Hepatocyte (in vitro differentiated cells): Measurements from ENCODE around the gene SKAP2. TPM values are rescaled to one million over a fixed set of nuclear protein-coding genes. Genes with fewer than 3 reads are reported as not detected.

ENCODE experiments used
- DNase-seq: peaks from one replicate; pipeline ENCODE4 v3.0.0-alpha.2; 2016; ENCODE audit warnings: low spot score
- H2AFZ ChIP-seq: fragments of 200-600 bp; sonication (generic); 2 replicates; pipeline ENCODE4 v1.6.0; 2016; ENCODE audit warnings: antibody characterized with exemption, mild to moderate bottlenecking
- H3K27ac ChIP-seq: fragments of 200-600 bp; sonication (generic); 2 replicates; pipeline ENCODE4 v1.5.1; 2016; ENCODE audit warnings: mild to moderate bottlenecking
- H3K27me3 ChIP-seq: fragments of 200-600 bp; sonication (generic); 2 replicates; pipeline ENCODE4 v1.6.1; 2016
- H3K36me3 ChIP-seq: fragments of 200-600 bp; sonication (generic); replicated peaks from 2 replicates; pipeline ENCODE4 v1.5.1; 2016; ENCODE audit warnings: low read depth; ENCODE audit not compliant: insufficient read depth
- H3K4me1 ChIP-seq: fragments of 200-600 bp; sonication (generic); 2 replicates; pipeline ENCODE4 v1.5.1; 2016; ENCODE audit warnings: mild to moderate bottlenecking, moderate library complexity; ENCODE audit not compliant: insufficient read depth
- H3K4me2 ChIP-seq: fragments of 200-600 bp; sonication (generic); 2 replicates; pipeline ENCODE4 v1.6.0; 2016
- H3K4me3 ChIP-seq: fragments of 200-600 bp; sonication (generic); 2 replicates; pipeline ENCODE4 v1.5.1; 2016; ENCODE audit warnings: mild to moderate bottlenecking
- H3K79me2 ChIP-seq: fragments of 200-600 bp; sonication (generic); 2 replicates; pipeline ENCODE4 v1.6.0; 2017; ENCODE audit warnings: mild to moderate bottlenecking
- H3K9me2 ChIP-seq: fragments of 200-600 bp; sonication (generic); replicated peaks from 2 replicates; pipeline ENCODE4 v1.6.0; 2017; ENCODE audit warnings: mild to moderate bottlenecking; ENCODE audit not compliant: insufficient read depth
- H3K9me3 ChIP-seq: fragments of 200-600 bp; sonication (generic); 2 replicates; pipeline ENCODE4 v1.5.1; 2016; ENCODE audit warnings: low read depth, mild to moderate bottlenecking
- H4K20me1 ChIP-seq: fragments of 200-600 bp; sonication (generic); 2 replicates; pipeline ENCODE4 v1.6.0; 2016; ENCODE audit warnings: mild to moderate bottlenecking; ENCODE audit not compliant: insufficient read depth, poor library complexity, severe bottlenecking
- CTCF ChIP-seq: fragments of 200-600 bp; sonication (generic); IDR thresholded peaks from 2 replicates; pipeline ENCODE4 v1.5.1; 2016; ENCODE audit warnings: antibody characterized with exemption, mild to moderate bottlenecking; ENCODE audit not compliant: poor library complexity
- EZH2 ChIP-seq: fragments of 200-600 bp; sonication (generic); IDR thresholded peaks from 2 replicates; pipeline ENCODE4 v1.6.1; 2016; ENCODE audit warnings: antibody characterized with exemption, mild to moderate bottlenecking, borderline replicate concordance
- EZH2phosphoT487 ChIP-seq: fragments of 200-600 bp; sonication (generic); IDR thresholded peaks from one replicate; pipeline ENCODE4 v1.6.1; 2018; ENCODE audit warnings: antibody characterized with exemption, mild to moderate bottlenecking, low read depth, moderate library complexity; ENCODE audit not compliant: unreplicated experiment, severe bottlenecking
- WGBS: methylation state at CpG from one replicate; pipeline ENCODE4 v1.1.6; 2016; ENCODE audit warnings: low lambda C conversion rate; ENCODE audit errors: missing lambda C conversion rate; 5-methylcytosine and 5-hydroxymethylcytosine counted together
- polyA plus RNA-seq: library from polyadenylated mRNA; unstranded; fragments of >200 nt; fragmentation: Nextera tagmentation; extraction: Ambion mirVana; gene quantifications from 2 replicates; pipeline ENCODE4 v1.2.1, GENCODE V29; 2016
- total RNA-seq: library from RNA; depleted of rRNA; stranded (reverse); fragments of >200 nt; gene quantifications from 2 replicates; pipeline ENCODE4 v1.2.3, GENCODE V29; 2014

SKAP2 gene
- total and polyA plus RNA-seq, 2 experiments from 2014 or later: 8.4 to 13.5 TPM

- Histone ChIP-seq H3K9me2 (no peaks in the 10 kb centered on the region), H3K9me3 (no peaks in the 10 kb centered on the region), H3K4me2 (no peak overlapping the region), H3K79me2 (no peaks in the 10 kb centered on the region), H3K27ac (no peak overlapping the region), H4K20me1 (no peaks in the 10 kb centered on the region), H3K36me3 (no peaks in the 10 kb centered on the region), H2AFZ (no peak overlapping the region), H3K4me3 (no peak overlapping the region), H3K27me3 (no peaks in the 10 kb centered on the region), H3K4me1 (no peaks in the 10 kb centered on the region)
- WGBS: 42% methylated on average over 3 of the region's 3 CpGs
- TF ChIP-seq CTCF (no peak), EZH2 (no peak), EZH2phosphoT487 (no peak)
- DNase-seq: no peak
Measured at GRCh38 chr7:26784118-26784517, 80.3 kb downstream of the SKAP2 start.

- H3K27ac ChIP-seq: no peak overlapping the region
- TF ChIP-seq CTCF (no peak), EZH2 (no peak), EZH2phosphoT487 (no peak)
- H2AFZ ChIP-seq: no peak overlapping the region
- 81% methylated on average over 2 of the region's 2 CpGs for WGBS
- no peaks in the 10 kb centered on the region for H3K27me3 ChIP-seq
- H3K36me3 ChIP-seq: no peaks in the 10 kb centered on the region
- no peak for DNase-seq
- no peaks in the 10 kb centered on the region for H4K20me1 ChIP-seq
- no peaks in the 10 kb centered on the region for H3K9me2 ChIP-seq
- H3K4me3 ChIP-seq: no peak overlapping the region
- no peaks in the 10 kb centered on the region for H3K79me2 ChIP-seq
- no peaks in the 10 kb centered on the region for H3K4me1 ChIP-seq
- H3K9me3 ChIP-seq: no peaks in the 10 kb centered on the region
- H3K4me2 ChIP-seq: no peak overlapping the region
Measured at GRCh38 chr7:26782501-26782900, 81.9 kb downstream of the SKAP2 start.

- no peaks in the 10 kb centered on the region for H4K20me1 ChIP-seq
- no peaks in the 10 kb centered on the region for H3K4me1 ChIP-seq
- no peaks in the 10 kb centered on the region for H3K27me3 ChIP-seq
- H3K4me2 ChIP-seq: no peak overlapping the region
- H2AFZ ChIP-seq: no peak overlapping the region
- no peaks in the 10 kb centered on the region for H3K9me2 ChIP-seq
- H3K9me3 ChIP-seq: no peaks in the 10 kb centered on the region
- H3K36me3 ChIP-seq: no peaks in the 10 kb centered on the region
- TF ChIP-seq EZH2phosphoT487 (no peak), CTCF (no peak), EZH2 (no peak)
- no peak overlapping the region for H3K4me3 ChIP-seq
- DNase-seq: no peak
- WGBS: 100% methylated on average over 1 of the region's 1 CpG
- no peaks in the 10 kb centered on the region for H3K79me2 ChIP-seq
- no peak overlapping the region for H3K27ac ChIP-seq
Measured at GRCh38 chr7:26779978-26780595, 84.3 kb downstream of the SKAP2 start.
